Activated CD8-positive, alpha-beta T cell treated with anti-CD3 and anti-CD28 coated beads for 36 hours (primary cell): ENCODE measurements around the gene ESF1. TPM values are rescaled to one million over a fixed set of nuclear protein-coding genes. Genes with fewer than 3 reads are reported as not detected.

Experiments used
- ATAC-seq: fragments of 200-7000 bp; cut with Tn5 transposase; one replicate; pipeline ENCODE4 v1.10.0; 2021; ENCODE audit warnings: mild to moderate bottlenecking, moderate library complexity
- CTCF ChIA-PET: fragments of 350-600 bp; sonication (Branson Sonifier 250); formaldehyde crosslinking; loops from one replicate; lab custom pipeline; 2021; ENCODE audit warnings: antibody characterized with exemption; lab: Charles Lee
- POLR2A ChIA-PET: fragments of 350-600 bp; sonication (Branson Sonifier 250); formaldehyde crosslinking; loops from one replicate; lab custom pipeline; 2021; ENCODE audit warnings: antibody characterized with exemption; lab: Charles Lee
- DNase-seq: peaks from one replicate; pipeline ENCODE4 v3.0.0-alpha.2; 2020
- H3K27ac Mint-ChIP-seq: one replicate; pipeline ENCODE4 v1.8.0; 2021; ENCODE audit warnings: mild to moderate bottlenecking, mixed read lengths
- H3K27me3 Mint-ChIP-seq: one replicate; pipeline ENCODE4 v1.8.0; 2021; ENCODE audit warnings: mixed read lengths
- H3K36me3 Mint-ChIP-seq: one replicate; pipeline ENCODE4 v1.8.0; 2021; ENCODE audit warnings: low read depth, mixed read lengths
- H3K4me1 Mint-ChIP-seq: one replicate; pipeline ENCODE4 v1.8.0; 2021; ENCODE audit warnings: low read depth, mixed read lengths
- H3K4me3 Mint-ChIP-seq: one replicate; pipeline ENCODE4 v1.8.0; 2021; ENCODE audit warnings: mild to moderate bottlenecking, moderate library complexity, mixed read lengths
- H3K9me3 Mint-ChIP-seq: one replicate; pipeline ENCODE4 v1.8.0; 2021; ENCODE audit warnings: mixed read lengths
- intact Hi-C: fragments of 100-400 bp; cut with micrococcal nuclease; formaldehyde crosslinking; loops from one replicate; pipeline ENCODE4 v1.10.0; 2022
- total RNA-seq, 2 experiments: library from RNA; stranded (reverse); gene quantifications; one replicate each; pipeline ENCODE4 v1.2.3, GENCODE V29; 2021
- TF ChIP-seq, protein P1 (sequence below): fragments of 200-600 bp; IDR thresholded peaks from one replicate; pipeline ENCODE4 v1.8.0; 2022; ENCODE audit warnings: antibody characterized with exemption, mild to moderate bottlenecking

ESF1 gene
- total RNA-seq, 2 experiments from 2014 or later, result 19.9 to 20.4 TPM

GRCh38 chr20:13778827-13779226 is 5.9 kb downstream of the ESF1 start:
- ATAC-seq (no peak), DNase-seq (no peak)
- peaks cover 47% of the 10 kb centered on the region for H3K36me3 Mint-ChIP-seq
- no peaks in the 10 kb centered on the region for H3K9me3 Mint-ChIP-seq
- no peak overlapping the region for H3K4me3 Mint-ChIP-seq
- H3K4me1 Mint-ChIP-seq, result peaks cover 54% of the 10 kb centered on the region
- ChIA-PET CTCF (no interaction called here), POLR2A (no interaction called here)
- H3K27ac Mint-ChIP-seq, result no peak overlapping the region
- intact Hi-C loops, result loop anchor here (10.0 kb wide), 1 partner anchor 144 kb away; the partner anchor contains the start of gene TASP1
- TF ChIP-seq, protein P1, sequence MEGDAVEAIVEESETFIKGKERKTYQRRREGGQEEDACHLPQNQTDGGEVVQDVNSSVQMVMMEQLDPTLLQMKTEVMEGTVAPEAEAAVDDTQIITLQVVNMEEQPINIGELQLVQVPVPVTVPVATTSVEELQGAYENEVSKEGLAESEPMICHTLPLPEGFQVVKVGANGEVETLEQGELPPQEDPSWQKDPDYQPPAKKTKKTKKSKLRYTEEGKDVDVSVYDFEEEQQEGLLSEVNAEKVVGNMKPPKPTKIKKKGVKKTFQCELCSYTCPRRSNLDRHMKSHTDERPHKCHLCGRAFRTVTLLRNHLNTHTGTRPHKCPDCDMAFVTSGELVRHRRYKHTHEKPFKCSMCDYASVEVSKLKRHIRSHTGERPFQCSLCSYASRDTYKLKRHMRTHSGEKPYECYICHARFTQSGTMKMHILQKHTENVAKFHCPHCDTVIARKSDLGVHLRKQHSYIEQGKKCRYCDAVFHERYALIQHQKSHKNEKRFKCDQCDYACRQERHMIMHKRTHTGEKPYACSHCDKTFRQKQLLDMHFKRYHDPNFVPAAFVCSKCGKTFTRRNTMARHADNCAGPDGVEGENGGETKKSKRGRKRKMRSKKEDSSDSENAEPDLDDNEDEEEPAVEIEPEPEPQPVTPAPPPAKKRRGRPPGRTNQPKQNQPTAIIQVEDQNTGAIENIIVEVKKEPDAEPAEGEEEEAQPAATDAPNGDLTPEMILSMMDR, result no peak
- H3K27me3 Mint-ChIP-seq, result no peaks in the 10 kb centered on the region

GRCh38 chr20:13777171-13777601 is 7.5 kb downstream of the ESF1 start:
- Mint-ChIP-seq H3K27ac (peak overlapping the region; percentile 67), H3K9me3 (no peaks in the 10 kb centered on the region), H3K4me1 (peaks cover 40% of the 10 kb centered on the region), H3K36me3 (peaks cover 46% of the 10 kb centered on the region), H3K4me3 (no peak overlapping the region), H3K27me3 (no peaks in the 10 kb centered on the region)
- ChIA-PET POLR2A (no interaction called here), CTCF (interaction anchor here (1.3 to 2.5 kb wide), 4 partner anchors 11 to 231 kb away, joined by 4 to 9 read pairs (median 6); no protein-coding TSS in a partner anchor)
- intact Hi-C loops, result loop anchor here (10.0 kb wide), 1 partner anchor 142 kb away; the partner anchor contains the start of gene TASP1
- DNase-seq (no peak), ATAC-seq (peak; percentile 83)
- TF ChIP-seq, protein P1, result no peak

- Mint-ChIP-seq H3K4me1 (peaks cover 33% of the 10 kb centered on the region), H3K27ac (no peak overlapping the region), H3K36me3 (peaks cover 45% of the 10 kb centered on the region), H3K27me3 (no peaks in the 10 kb centered on the region), H3K9me3 (no peaks in the 10 kb centered on the region), H3K4me3 (no peak overlapping the region)
- intact Hi-C loops, result loop anchor here (10.0 kb wide), 1 partner anchor 141 kb away; the partner anchor contains the start of gene TASP1
- ATAC-seq (no peak), DNase-seq (no peak)
- TF ChIP-seq, protein P1, result no peak
- ChIA-PET POLR2A (no interaction called here), CTCF (interaction anchor here (1.1 to 2.5 kb wide), 4 partner anchors 8 to 229 kb away, joined by 3 to 9 read pairs (median 6); partner anchors contain the start of genes ESF1 and NDUFAF5)
Observed at GRCh38 chr20:13775867-13776266, 8.9 kb downstream of the ESF1 start.

DNA sequence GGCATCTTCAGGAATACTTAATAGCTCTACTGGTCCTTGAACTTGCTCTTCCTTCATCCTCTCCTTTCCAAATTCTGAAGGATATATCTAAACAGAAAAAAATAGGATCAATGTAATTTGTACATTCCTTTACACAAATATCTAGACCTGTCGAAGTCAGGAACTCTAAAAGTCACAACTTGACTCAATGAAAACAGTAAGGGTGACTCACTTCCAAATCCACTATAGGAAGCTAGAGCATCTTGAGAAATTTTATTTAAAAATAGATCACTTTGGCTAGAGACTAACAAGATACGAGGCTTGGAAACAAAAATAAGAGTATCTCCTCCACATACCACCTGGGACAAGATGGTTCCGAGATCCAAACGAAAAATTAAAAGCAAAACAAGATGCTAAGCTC is 12.2 kb downstream of the ESF1 start:
- Mint-ChIP-seq H3K27me3 (no peaks in the 10 kb centered on the region), H3K4me3 (no peak overlapping the region), H3K27ac (no peak overlapping the region), H3K9me3 (no peaks in the 10 kb centered on the region), H3K36me3 (peaks cover 44% of the 10 kb centered on the region), H3K4me1 (peaks cover 15% of the 10 kb centered on the region)
- ChIA-PET CTCF (interaction anchor here (0.7 to 2.5 kb wide), 13 partner anchors 10 to 647 kb away, joined by 3 to 29 read pairs (median 4); partner anchors contain the start of genes ESF1 and NDUFAF5), POLR2A (no interaction called here)
- no peak for ATAC-seq
- intact Hi-C loops, result loop anchor here (10.0 kb wide), 1 partner anchor 138 kb away; the partner anchor contains the start of gene TASP1
- TF ChIP-seq, protein P1, result no peak
- DNase-seq, result no peak

DNA sequence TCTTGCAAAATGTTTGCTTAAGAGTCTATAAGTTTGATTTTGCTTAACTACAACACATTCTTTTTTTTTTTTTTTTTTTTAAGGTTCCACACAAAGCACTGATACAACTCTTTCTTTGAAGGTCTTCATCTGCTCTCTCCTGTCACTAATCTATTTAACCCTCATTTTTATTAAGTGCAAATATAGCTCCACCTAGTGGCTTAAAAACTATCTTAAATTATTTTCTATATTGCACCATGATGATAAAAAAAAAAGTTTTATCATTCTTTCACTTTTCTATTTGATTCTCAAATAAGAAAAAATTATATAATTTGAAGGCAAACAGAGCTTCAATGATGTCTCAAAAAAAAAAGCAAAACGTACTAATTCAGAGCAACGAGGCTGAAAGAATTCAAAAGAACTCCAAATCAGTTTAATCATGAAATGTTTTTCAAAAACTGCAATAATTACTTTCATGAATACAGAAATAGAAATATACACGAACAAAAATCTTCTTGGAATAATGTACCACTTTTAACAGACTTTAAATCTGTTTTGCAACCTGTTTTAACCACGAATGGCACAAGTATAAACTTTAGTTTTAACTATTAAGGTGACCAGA is 12.8 kb downstream of the ESF1 start:
- Mint-ChIP-seq H3K9me3 (no peaks in the 10 kb centered on the region), H3K4me1 (peaks cover 9% of the 10 kb centered on the region), H3K27me3 (no peaks in the 10 kb centered on the region), H3K36me3 (peaks cover 47% of the 10 kb centered on the region), H3K4me3 (no peak overlapping the region), H3K27ac (no peak overlapping the region)
- TF ChIP-seq, protein P1, result peak; percentile 68
- POLR2A ChIA-PET, result no interaction called here
- ATAC-seq (no peak), DNase-seq (no peak)
- intact Hi-C loops, result loop anchor here (10.0 kb wide), 1 partner anchor 137 kb away; the partner anchor contains the start of gene TASP1
- CTCF ChIA-PET, result interaction anchor here (0.7 to 2.5 kb wide), 14 partner anchors 8 to 646 kb away, joined by 3 to 29 read pairs (median 4); partner anchors contain the start of genes ESF1 and NDUFAF5
